Adrenal gland (tissue), 12 donors: ENCODE data around the gene ADARB2. TPM values are rescaled to one million over a fixed set of nuclear protein-coding genes. Genes with fewer than 3 reads are reported as not detected.

Experiments used
- DNase-seq, 7 donors: peaks; one replicate each; pipeline ENCODE4 v3.0.0-alpha.2; 2019 to 2020
- H3K27ac ChIP-seq, 5 donors: fragments of 200-600 bp; sonication (generic) in 4 of 5; 1 replicate in 3 of 5; 2 replicates in 2 of 5; pipeline versions ENCODE4 v1.5.1 to v1.8.0; 2016 to 2020; ENCODE audit warnings: mild to moderate bottlenecking in 1 of 5
- H3K27me3 ChIP-seq: fragments of 200-600 bp; 2 replicates; pipeline ENCODE4 v1.8.0; 2021
- H3K36me3 ChIP-seq, 2 donors: fragments of 200-600 bp; replicated peaks in 1 of 2; 1 replicate in 1 of 2; 2 replicates in 1 of 2; pipeline versions ENCODE4 v1.5.1 to v1.8.0; 2018 to 2022
- H3K4me1 ChIP-seq, 2 donors: fragments of 200-600 bp; replicated peaks in 1 of 2; 1 replicate in 1 of 2; 2 replicates in 1 of 2; pipeline versions ENCODE4 v1.5.1 to v1.8.0; 2018 to 2021
- H3K4me3 ChIP-seq, 4 donors: fragments of 200-600 bp; sonication (generic) in 3 of 4; one replicate each; pipeline ENCODE4 v1.5.1; 2016 to 2018
- H3K9me3 ChIP-seq, 3 donors: fragments of 200-600 bp; sonication (generic) in 1 of 3; replicated peaks in 1 of 3; 1 replicate in 2 of 3; 2 replicates in 1 of 3; pipeline versions ENCODE4 v1.5.1 to v1.8.0; 2016 to 2021
- CTCF ChIP-seq, 6 experiments: fragments of 450-650 bp in 4 of 6; fragments of 200-600 bp in 2 of 6; sonication (generic) in 1 of 6; IDR thresholded peaks; 1 replicate in 5 of 6; 2 replicates in 1 of 6; pipeline versions ENCODE4 v1.5.1 to v1.8.0; 2016 to 2021; ENCODE audit warnings: antibody characterized with exemption in 6 of 6, mild to moderate bottlenecking in 2 of 6, moderate library complexity in 1 of 6
- POLR2A ChIP-seq, 2 donors: fragments of 450-650 bp; IDR thresholded peaks; one replicate each; pipeline ENCODE4 v1.6.1; 2017; ENCODE audit warnings: antibody characterized with exemption in 2 of 2, mild to moderate bottlenecking in 2 of 2, moderate library complexity in 1 of 2
- WGBS, 4 donors: extraction: QIAGEN DNeasy Blood & Tissue Kit in 2 of 4; methylation state at CpG; one replicate each; pipeline versions ENCODE4 v1.1.5 to v1.1.7; 2013 to 2017; 5-methylcytosine and 5-hydroxymethylcytosine counted together
- intact Hi-C, 2 donors: fragments of 100-400 bp; cut with DNase I; formaldehyde crosslinking; loops; one replicate each; pipeline versions ENCODE4 v1.14.1 to v1.15.0; 2022 to 2023
- polyA plus RNA-seq, 3 donors: library from polyadenylated mRNA; stranded (reverse); fragments of 200-250 nt in 2 of 3; fragments of 350-450 nt in 1 of 3; fragmentation: Illumina TruSeq in 1 of 3; extraction: RNeasy Lipid Tissue Mini Kit (QIAGEN cat#74804) in 1 of 3; gene quantifications; one replicate each; pipeline ENCODE4 v1.2.3, GENCODE V29; 2013 to 2014
- total RNA-seq, 9 donors: library from RNA; depleted of rRNA in 4 of 9; stranded (reverse); fragments of >200 nt in 4 of 9; fragments of 120-200 nt in 1 of 9; fragmentation: NEBNext Ultra II Directional in 1 of 9; extraction: Animal tissue kit (Norgen Biotek cat#: 25700) in 1 of 9; gene quantifications; one replicate each; pipeline versions ENCODE4 v1.1.0 to v1.2.4, GENCODE V29; 2013 to 2023
- donor health status: healthy with polysubstance abuse.
- donor health status: Bipolar disorder and iron deficiency.
- donor health status: DM: yes; HTN: yes; CAD: no.
- donor health status: DM: no; HTN: no; CAD: no.
- donor health status: DM: no; HTN: no; CAD: no.
- donor health status: DM: yes; HTN: yes; CAD: no.

Gene ADARB2
- total and polyA plus RNA-seq, 12 donors: 0.14 to 3.1 (median 0.91) TPM

- Histone ChIP-seq H3K27me3 (no peaks in the 10 kb centered on the region), H3K27ac (no peak overlapping the region), H3K4me1 (no peaks in the 10 kb centered on the region), H3K4me3 (no peak overlapping the region), H3K36me3 (no peaks in the 10 kb centered on the region), H3K9me3 (no peaks in the 10 kb centered on the region)
- 67 to 70% (median 69%) methylated on average over 9 of the region's 9 CpGs for WGBS, 4 donors
- intact Hi-C loops: no loop called here
- no peak for TF ChIP-seq CTCF (IDR thresholded peaks at IDR 0.05)
- no peak for TF ChIP-seq POLR2A (IDR thresholded peaks at IDR 0.05)
- no peak for DNase-seq
Observed at GRCh38 chr10:1687623-1688150, 49.6 kb downstream of the ADARB2 start.

GRCh38 chr10:1687190-1687589 lies 50.1 kb downstream of the ADARB2 start:
- H3K4me3 ChIP-seq: no peak overlapping the region
- H3K36me3 ChIP-seq: no peaks in the 10 kb centered on the region
- no peak for TF ChIP-seq CTCF (IDR thresholded peaks at IDR 0.05)
- no peak for TF ChIP-seq POLR2A (IDR thresholded peaks at IDR 0.05)
- H3K4me1 ChIP-seq: no peaks in the 10 kb centered on the region
- 64 to 77% (median 72%) methylated on average over 4 to 5 of the region's 5 CpGs for WGBS, 4 donors
- intact Hi-C loops: no loop called here
- H3K9me3 ChIP-seq: no peaks in the 10 kb centered on the region
- H3K27me3 ChIP-seq: no peaks in the 10 kb centered on the region
- H3K27ac ChIP-seq: no peak overlapping the region
- DNase-seq: no peak

- H3K4me1 ChIP-seq: no peaks in the 10 kb centered on the region
- no peak for DNase-seq
- intact Hi-C loops: no loop called here
Observed at GRCh38 chr10:1686491-1686749, 50.9 kb downstream of the ADARB2 start.

GRCh38 chr10:1685699-1686490 lies 51.4 kb downstream of the ADARB2 start:
- no peak for DNase-seq
- H3K4me1 ChIP-seq: no peaks in the 10 kb centered on the region
- WGBS, 4 donors: 37 to 43% (median 42%) methylated on average over 11 to 15 of the region's 15 CpGs
- TF ChIP-seq CTCF (IDR thresholded peaks at IDR 0.05) (no peak), POLR2A (IDR thresholded peaks at IDR 0.05) (no peak)
- H3K4me3 ChIP-seq: no peak overlapping the region
- H3K36me3 ChIP-seq: no peaks in the 10 kb centered on the region
- H3K9me3 ChIP-seq: no peaks in the 10 kb centered on the region
- intact Hi-C loops: no loop called here
- H3K27me3 ChIP-seq: no peaks in the 10 kb centered on the region
- H3K27ac ChIP-seq: no peak overlapping the region

More at GRCh38 chr10:1686491-1686749, 50.9 kb downstream of the ADARB2 start:
- TF ChIP-seq CTCF (IDR thresholded peaks at IDR 0.05) (no peak), POLR2A (IDR thresholded peaks at IDR 0.05) (no peak)
- WGBS, 4 donors: 39 to 53% (median 49%) methylated on average over 9 of the region's 9 CpGs
- H3K4me3 ChIP-seq: no peak overlapping the region
- no peaks in the 10 kb centered on the region for H3K27me3 ChIP-seq
- no peaks in the 10 kb centered on the region for H3K36me3 ChIP-seq
- H3K9me3 ChIP-seq: no peaks in the 10 kb centered on the region
- no peak overlapping the region for H3K27ac ChIP-seq
